ENCODE measurements around the gene ATP6V1D. TPM values are rescaled to one million over a fixed set of nuclear protein-coding genes. Genes with fewer than 3 reads are reported as not detected.
A peak's percentile ranks its signal among the peaks of the same experiment; 100 is the strongest.

ATP6V1D gene
- total and polyA plus RNA-seq, 2 experiments from 2014 or later: 61.5 to 105 TPM

DNA sequence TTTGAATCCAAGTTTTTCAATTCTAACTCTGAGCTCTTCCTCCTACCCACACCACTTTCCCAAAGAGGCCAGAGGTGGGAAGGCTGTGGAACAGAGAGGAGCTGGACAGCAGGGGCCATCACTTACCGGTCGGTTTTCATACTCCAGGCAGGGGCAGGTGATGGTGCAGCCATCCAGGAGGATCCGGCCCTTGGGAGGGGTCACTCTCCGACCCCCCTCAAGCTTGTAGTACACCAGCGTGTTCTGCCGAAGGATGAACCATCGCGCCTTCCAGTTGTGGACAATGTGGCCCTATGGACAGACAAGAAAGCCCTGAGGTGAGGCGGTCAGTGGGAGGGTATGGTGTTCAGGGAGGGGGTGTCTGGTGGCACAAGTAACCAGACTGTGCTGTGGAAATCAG lies 37.9 kb upstream of the ATP6V1D start:
- Histone ChIP-seq H2AFZ (no peak overlapping the region), H3K9me2 (ENCODE audit: insufficient read depth) (no peaks in the 10 kb centered on the region), H3K4me2 (no peak overlapping the region), H3K79me2 (replicated peaks; ENCODE audit: insufficient read depth) (no peaks in the 10 kb centered on the region), H3K27ac (ENCODE audit: low read depth) (no peak overlapping the region), H3K36me3 (ENCODE audit: insufficient read depth) (no peaks in the 10 kb centered on the region), H4K20me1 (replicated peaks; ENCODE audit: insufficient read depth) (no peaks in the 10 kb centered on the region), H3F3A (replicated peaks; ENCODE audit: low read depth) (no peaks in the 10 kb centered on the region), H3K4me1 (ENCODE audit: insufficient read depth) (no peaks in the 10 kb centered on the region), H3K4me3 (no peak overlapping the region), H3K27me3 (ENCODE audit: insufficient read depth) (no peaks in the 10 kb centered on the region)
- no peak for ATAC-seq
- TF ChIP-seq, protein P1, sequence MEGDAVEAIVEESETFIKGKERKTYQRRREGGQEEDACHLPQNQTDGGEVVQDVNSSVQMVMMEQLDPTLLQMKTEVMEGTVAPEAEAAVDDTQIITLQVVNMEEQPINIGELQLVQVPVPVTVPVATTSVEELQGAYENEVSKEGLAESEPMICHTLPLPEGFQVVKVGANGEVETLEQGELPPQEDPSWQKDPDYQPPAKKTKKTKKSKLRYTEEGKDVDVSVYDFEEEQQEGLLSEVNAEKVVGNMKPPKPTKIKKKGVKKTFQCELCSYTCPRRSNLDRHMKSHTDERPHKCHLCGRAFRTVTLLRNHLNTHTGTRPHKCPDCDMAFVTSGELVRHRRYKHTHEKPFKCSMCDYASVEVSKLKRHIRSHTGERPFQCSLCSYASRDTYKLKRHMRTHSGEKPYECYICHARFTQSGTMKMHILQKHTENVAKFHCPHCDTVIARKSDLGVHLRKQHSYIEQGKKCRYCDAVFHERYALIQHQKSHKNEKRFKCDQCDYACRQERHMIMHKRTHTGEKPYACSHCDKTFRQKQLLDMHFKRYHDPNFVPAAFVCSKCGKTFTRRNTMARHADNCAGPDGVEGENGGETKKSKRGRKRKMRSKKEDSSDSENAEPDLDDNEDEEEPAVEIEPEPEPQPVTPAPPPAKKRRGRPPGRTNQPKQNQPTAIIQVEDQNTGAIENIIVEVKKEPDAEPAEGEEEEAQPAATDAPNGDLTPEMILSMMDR (conservative IDR thresholded peaks at IDR 0.05; ENCODE audit: low read depth in 2 of 2): no peak
- Mint-ChIP-seq H3K9me3 (no peaks in the 10 kb centered on the region), H3K27ac (no peak overlapping the region), H3K4me3 (no peak overlapping the region), H3K4me1 (peaks cover 4% of the 10 kb centered on the region), H3K27me3 (ENCODE audit: insufficient read depth, low read depth, poor library complexity) (peaks cover 10% of the 10 kb centered on the region), H3K36me3 (ENCODE audit: low read depth) (no peaks in the 10 kb centered on the region)
- DNase-seq (ENCODE audit: low spot score): no peak

DNA sequence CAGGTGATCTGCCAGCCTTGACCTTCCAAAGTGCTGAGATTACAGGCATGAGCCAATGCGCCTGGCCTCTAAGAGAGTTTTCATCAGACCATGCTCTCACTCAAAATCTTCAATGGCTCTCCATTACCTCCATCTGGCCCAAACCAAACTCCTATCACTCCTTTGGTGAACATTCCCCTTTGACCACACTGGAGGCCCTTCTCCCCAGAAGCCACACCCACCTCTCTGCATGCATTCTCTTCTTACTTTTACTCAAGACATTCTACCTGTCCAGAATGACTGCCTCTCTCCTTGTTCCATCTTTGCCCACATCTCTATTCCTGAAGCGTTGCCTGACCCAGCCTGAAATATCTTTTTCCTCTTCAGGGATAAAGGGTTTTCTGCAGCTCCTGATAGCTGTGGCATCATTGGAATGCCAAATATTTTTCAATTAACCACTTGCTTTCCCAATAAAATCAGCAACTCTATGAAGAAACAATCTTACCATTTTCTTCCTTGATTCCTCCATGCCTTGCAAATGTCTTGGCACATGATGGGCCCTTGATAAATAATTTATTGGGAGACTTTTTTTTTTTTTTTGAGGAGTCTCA lies 36.9 kb upstream of the ATP6V1D start:
- Histone ChIP-seq H3K4me1 (ENCODE audit: insufficient read depth) (no peaks in the 10 kb centered on the region), H3K4me3 (no peak overlapping the region), H2AFZ (no peak overlapping the region), H3K9me2 (ENCODE audit: insufficient read depth) (no peaks in the 10 kb centered on the region), H4K20me1 (replicated peaks; ENCODE audit: insufficient read depth) (no peaks in the 10 kb centered on the region), H3K4me2 (no peak overlapping the region), H3F3A (replicated peaks; ENCODE audit: low read depth) (no peaks in the 10 kb centered on the region), H3K36me3 (ENCODE audit: insufficient read depth) (no peaks in the 10 kb centered on the region), H3K79me2 (replicated peaks; ENCODE audit: insufficient read depth) (no peaks in the 10 kb centered on the region), H3K27ac (ENCODE audit: low read depth) (no peak overlapping the region), H3K27me3 (ENCODE audit: insufficient read depth) (no peaks in the 10 kb centered on the region)
- Mint-ChIP-seq H3K9me3 (no peaks in the 10 kb centered on the region), H3K27ac (no peak overlapping the region), H3K4me3 (no peak overlapping the region), H3K4me1 (peaks cover 4% of the 10 kb centered on the region), H3K27me3 (ENCODE audit: insufficient read depth, low read depth, poor library complexity) (peaks cover 14% of the 10 kb centered on the region), H3K36me3 (ENCODE audit: low read depth) (no peaks in the 10 kb centered on the region)
- no peak for TF ChIP-seq ZNF331 (CRISPR knock-in tag; IDR thresholded peaks at IDR 0.05; ENCODE audit: low read depth)
- TF ChIP-seq, protein P2, sequence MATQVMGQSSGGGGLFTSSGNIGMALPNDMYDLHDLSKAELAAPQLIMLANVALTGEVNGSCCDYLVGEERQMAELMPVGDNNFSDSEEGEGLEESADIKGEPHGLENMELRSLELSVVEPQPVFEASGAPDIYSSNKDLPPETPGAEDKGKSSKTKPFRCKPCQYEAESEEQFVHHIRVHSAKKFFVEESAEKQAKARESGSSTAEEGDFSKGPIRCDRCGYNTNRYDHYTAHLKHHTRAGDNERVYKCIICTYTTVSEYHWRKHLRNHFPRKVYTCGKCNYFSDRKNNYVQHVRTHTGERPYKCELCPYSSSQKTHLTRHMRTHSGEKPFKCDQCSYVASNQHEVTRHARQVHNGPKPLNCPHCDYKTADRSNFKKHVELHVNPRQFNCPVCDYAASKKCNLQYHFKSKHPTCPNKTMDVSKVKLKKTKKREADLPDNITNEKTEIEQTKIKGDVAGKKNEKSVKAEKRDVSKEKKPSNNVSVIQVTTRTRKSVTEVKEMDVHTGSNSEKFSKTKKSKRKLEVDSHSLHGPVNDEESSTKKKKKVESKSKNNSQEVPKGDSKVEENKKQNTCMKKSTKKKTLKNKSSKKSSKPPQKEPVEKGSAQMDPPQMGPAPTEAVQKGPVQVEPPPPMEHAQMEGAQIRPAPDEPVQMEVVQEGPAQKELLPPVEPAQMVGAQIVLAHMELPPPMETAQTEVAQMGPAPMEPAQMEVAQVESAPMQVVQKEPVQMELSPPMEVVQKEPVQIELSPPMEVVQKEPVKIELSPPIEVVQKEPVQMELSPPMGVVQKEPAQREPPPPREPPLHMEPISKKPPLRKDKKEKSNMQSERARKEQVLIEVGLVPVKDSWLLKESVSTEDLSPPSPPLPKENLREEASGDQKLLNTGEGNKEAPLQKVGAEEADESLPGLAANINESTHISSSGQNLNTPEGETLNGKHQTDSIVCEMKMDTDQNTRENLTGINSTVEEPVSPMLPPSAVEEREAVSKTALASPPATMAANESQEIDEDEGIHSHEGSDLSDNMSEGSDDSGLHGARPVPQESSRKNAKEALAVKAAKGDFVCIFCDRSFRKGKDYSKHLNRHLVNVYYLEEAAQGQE (IDR thresholded peaks at IDR 0.05; ENCODE audit: unreplicated experiment): no peak
- TF ChIP-seq STAT1 (IDR thresholded peaks at IDR 0.05; ENCODE audit: unreplicated experiment): no peak
- TF ChIP-seq CREB1 (CRISPR knock-in tag; IDR thresholded peaks at IDR 0.05; ENCODE audit: low read depth): no peak
- no peak for TF ChIP-seq JUNB (IDR thresholded peaks at IDR 0.05; ENCODE audit: unreplicated experiment)
- peak; percentile 19 for DNase-seq (ENCODE audit: low spot score)
- ATAC-seq: no peak; the same call in 2 of the 3 replicates

Measured in GM23338 (cell line).